Lower leg skin (tissue), 4 donors: ENCODE data around the gene SPTB. TPM values are rescaled to one million over a fixed set of nuclear protein-coding genes. Genes with fewer than 3 reads are reported as not detected.

ENCODE experiments used
- DNase-seq, 2 donors: peaks; one replicate each; pipeline ENCODE4 v3.0.0-alpha.2; 2019; ENCODE audit warnings: low spot score in 2 of 2
- H3K4me3 ChIP-seq: fragments of 200-600 bp; sonication (generic); 2 replicates; pipeline ENCODE4 v1.5.1; 2017; ENCODE audit warnings: mild to moderate bottlenecking, low read depth; ENCODE audit not compliant: poor library complexity, severe bottlenecking
- CTCF ChIP-seq, 3 donors: fragments of 450-650 bp; IDR thresholded peaks; one replicate each; pipeline ENCODE4 v1.5.1; 2016; ENCODE audit warnings: antibody characterized with exemption in 3 of 3, mild to moderate bottlenecking in 3 of 3, moderate library complexity in 2 of 3
- POLR2A ChIP-seq, 2 donors: fragments of 450-650 bp; IDR thresholded peaks; one replicate each; pipeline ENCODE4 v1.6.1; 2016 to 2017; ENCODE audit warnings: antibody characterized with exemption in 2 of 2, mild to moderate bottlenecking in 1 of 2, moderate library complexity in 1 of 2
- WGBS, 2 donors: methylation state at CpG; one replicate each; pipeline ENCODE4 v1.1.5; 2018; 5-methylcytosine and 5-hydroxymethylcytosine counted together
- intact Hi-C: fragments of 100-400 bp; cut with DNase I; formaldehyde crosslinking; loops from one replicate; pipeline ENCODE4 v1.15.0; 2023; ENCODE audit warnings: low total_unique reads
- total RNA-seq, 4 donors: library from RNA; depleted of rRNA; stranded (reverse); fragments of >200 nt; gene quantifications; one replicate each; pipeline ENCODE4 v1.1.0, GENCODE V29; 2016

SPTB gene
- total RNA-seq, 4 donors from 2014 or later = 0.34 to 1.3 (median 0.92) TPM

- intact Hi-C loops = no loop called here
- TF ChIP-seq CTCF (IDR thresholded peaks at IDR 0.05) (no peak), POLR2A (IDR thresholded peaks at IDR 0.05) (no peak)
- DNase-seq = no peak
- H3K4me3 ChIP-seq = no peak overlapping the region
- WGBS, 2 donors = 97% methylated on average over 7 to 14 of the region's 15 CpGs
Measured at GRCh38 chr14:64741961-64742360, 137.7 kb downstream of the SPTB start.

- H3K4me3 ChIP-seq = no peak overlapping the region
- no peak for TF ChIP-seq CTCF (IDR thresholded peaks at IDR 0.05)
- no peak for TF ChIP-seq POLR2A (IDR thresholded peaks at IDR 0.05)
- DNase-seq = no peak
- intact Hi-C loops = no loop called here
- WGBS, 2 donors = 93 to 98% methylated on average over 14 of the region's 15 CpGs
Measured at GRCh38 chr14:64741200-64741599, 138.5 kb downstream of the SPTB start.

GRCh38 chr14:64738281-64738804 is 141.4 kb downstream of the SPTB start:
- no peak for DNase-seq
- 76 to 80% methylated on average over 8 to 9 of the region's 9 CpGs for WGBS, 2 donors
- TF ChIP-seq CTCF (IDR thresholded peaks at IDR 0.05) = no peak
- no peak for TF ChIP-seq POLR2A (IDR thresholded peaks at IDR 0.05)
- no peak overlapping the region for H3K4me3 ChIP-seq
- intact Hi-C loops = no loop called here

- WGBS, 2 donors = 71 to 72% methylated on average over 14 to 17 of the region's 17 CpGs
- intact Hi-C loops = no loop called here
- TF ChIP-seq CTCF (IDR thresholded peaks at IDR 0.05) = no peak
- H3K4me3 ChIP-seq = no peak overlapping the region
- DNase-seq = no peak
Measured at GRCh38 chr14:64737391-64738280, 142.1 kb downstream of the SPTB start.

GRCh38 chr14:64736271-64737169 is 143.2 kb downstream of the SPTB start:
- WGBS, 2 donors = 78 to 84% methylated on average over 20 to 25 of the region's 28 CpGs
- intact Hi-C loops = no loop called here
- H3K4me3 ChIP-seq = no peak overlapping the region
- TF ChIP-seq CTCF (IDR thresholded peaks at IDR 0.05) (no peak), POLR2A (IDR thresholded peaks at IDR 0.05) (no peak)
- DNase-seq = no peak
